ENCODE measurements around the gene VWDE.
"Not testable (repeated sequence)": the region's sequence is repeated elsewhere in the genome, so short reads cannot be mapped to it uniquely, and the experiment has no call there.

DNA sequence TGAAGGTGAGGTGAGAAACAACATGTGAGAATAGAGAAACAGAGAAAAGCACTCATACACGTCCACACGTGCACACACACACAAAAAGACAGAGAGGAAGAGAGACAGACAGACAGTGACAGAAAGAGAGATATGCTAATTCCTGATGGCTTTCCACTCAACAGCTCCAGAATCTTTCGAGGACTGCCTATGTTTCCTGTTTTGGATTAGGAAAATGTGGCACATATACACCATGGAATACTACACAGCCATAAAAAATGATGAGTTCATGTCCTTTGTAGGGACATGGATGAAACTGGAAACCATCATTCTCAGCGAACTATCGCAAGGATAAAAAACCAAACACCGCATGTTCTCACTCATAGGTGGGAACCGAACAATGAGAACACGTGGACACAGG is 4.0 kb upstream of the VWDE start:
- TF ChIP-seq CHD2 (IDR thresholded peaks at IDR 0.05; ENCODE audit: low read depth, low read length); ZNF720 (CRISPR knock-in tag; IDR thresholded peaks at IDR 0.05); NFE2 (CRISPR knock-in tag; IDR thresholded peaks at IDR 0.05); NFRKB (IDR thresholded peaks at IDR 0.05): not testable (repeated sequence)
- TF ChIP-seq, protein P1, sequence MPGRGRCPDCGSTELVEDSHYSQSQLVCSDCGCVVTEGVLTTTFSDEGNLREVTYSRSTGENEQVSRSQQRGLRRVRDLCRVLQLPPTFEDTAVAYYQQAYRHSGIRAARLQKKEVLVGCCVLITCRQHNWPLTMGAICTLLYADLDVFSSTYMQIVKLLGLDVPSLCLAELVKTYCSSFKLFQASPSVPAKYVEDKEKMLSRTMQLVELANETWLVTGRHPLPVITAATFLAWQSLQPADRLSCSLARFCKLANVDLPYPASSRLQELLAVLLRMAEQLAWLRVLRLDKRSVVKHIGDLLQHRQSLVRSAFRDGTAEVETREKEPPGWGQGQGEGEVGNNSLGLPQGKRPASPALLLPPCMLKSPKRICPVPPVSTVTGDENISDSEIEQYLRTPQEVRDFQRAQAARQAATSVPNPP (CRISPR knock-in tag; IDR thresholded peaks at IDR 0.05) = not testable (repeated sequence)

All from HepG2 (cell line).